GM19463 (cell line): ENCODE measurements around the gene HECTD4.
"Not testable (repeated sequence)": the region's sequence is repeated elsewhere in the genome, so short reads cannot be mapped to it uniquely, and the experiment has no call there.

Source experiments
- ATAC-seq: cut with Tn5 transposase; IDR thresholded peaks from one replicate; pipeline ENCODE4 v1.9.1; 2021; ENCODE audit warnings: mild to moderate bottlenecking, moderate library complexity; ENCODE audit not compliant: unreplicated experiment

The HECTD4 gene

GRCh38 chr12:112381883-112382796 lies at the start of gene HECTD4:
Gene HECTD4 (minus strand): TSS chr12:112382431. CDS start chr12:112382128, 303 bp downstream.
- peak; percentile 93 for ATAC-seq

GRCh38 chr12:112431965-112432364 lies 49.7 kb upstream of the HECTD4 start:
- ATAC-seq = no peak

- no peak for ATAC-seq
Observed at GRCh38 chr12:112430929-112431328, 48.7 kb upstream of the HECTD4 start.

- no peak for ATAC-seq
Observed at GRCh38 chr12:112427760-112428159, 45.5 kb upstream of the HECTD4 start.

GRCh38 chr12:112425582-112426382 lies 43.6 kb upstream of the HECTD4 start:
- ATAC-seq = no peak

GRCh38 chr12:112424126-112424525 lies 41.9 kb upstream of the HECTD4 start:
- no peak for ATAC-seq

GRCh38 chr12:112422531-112422930 lies 40.3 kb upstream of the HECTD4 start:
- ATAC-seq = no peak

- ATAC-seq = no peak
Observed at GRCh38 chr12:112421363-112421762, 39.1 kb upstream of the HECTD4 start.

- ATAC-seq = no peak
Observed at GRCh38 chr12:112420740-112421139, 38.5 kb upstream of the HECTD4 start.

GRCh38 chr12:112419297-112420133 lies 37.3 kb upstream of the HECTD4 start:
- peak; percentile 49 for ATAC-seq

GRCh38 chr12:112418608-112419296 lies 36.5 kb upstream of the HECTD4 start, which contains the start of gene PTPN11:
Gene PTPN11 (plus strand): TSS chr12:112418947. CDS start chr12:112419112, 165 bp downstream.
- ATAC-seq = peak; percentile 69

- ATAC-seq = no peak
Observed at GRCh38 chr12:112418273-112418607, 36.0 kb upstream of the HECTD4 start.

GRCh38 chr12:112415457-112415856 lies 33.2 kb upstream of the HECTD4 start:
- not testable (repeated sequence) for ATAC-seq

GRCh38 chr12:112413855-112414625 lies 31.8 kb upstream of the HECTD4 start:
- ATAC-seq = no peak

- ATAC-seq = no peak
Observed at GRCh38 chr12:112409906-112410244, 27.6 kb upstream of the HECTD4 start.

GRCh38 chr12:112409064-112409905 lies 27.1 kb upstream of the HECTD4 start, which contains the start of gene RPL6:
Gene RPL6 (minus strand): TSS chr12:112409605. CDS start chr12:112408656, 949 bp downstream.
- peak; percentile 86 for ATAC-seq

- no peak for ATAC-seq
Observed at GRCh38 chr12:112408621-112409020, 26.4 kb upstream of the HECTD4 start.

- not testable (repeated sequence) for ATAC-seq
Observed at GRCh38 chr12:112407683-112408082, 25.5 kb upstream of the HECTD4 start.
